GM11168 (cell line): ENCODE results near the gene ANKRD44.

Source experiments
- in situ Hi-C: fragments of 300-500 bp; cut with MboI; formaldehyde crosslinking; loops from one replicate; pipeline ENCODE4 v1.12.0; 2022; ENCODE audit warnings: low sequenced_read_pairs; ENCODE audit not compliant: unreplicated experiment

ANKRD44 gene

DNA sequence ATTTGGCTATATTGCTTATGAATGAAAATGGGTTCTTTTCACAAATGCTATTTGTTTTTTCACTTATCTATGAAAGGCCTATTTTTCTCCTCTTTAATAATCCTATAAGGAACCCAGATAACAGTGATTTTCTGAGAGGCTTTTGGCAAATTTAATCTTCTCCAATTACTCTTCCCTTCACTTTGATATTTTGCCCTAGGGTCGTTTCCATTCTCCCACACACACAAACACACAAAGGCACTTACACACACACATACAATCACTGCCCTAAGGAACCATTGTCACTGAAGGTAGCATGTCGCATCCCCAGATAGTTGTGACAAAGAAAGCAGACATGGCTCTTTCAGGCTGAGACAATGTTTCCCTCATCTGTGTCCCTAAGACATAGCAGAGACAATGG is 213.9 kb downstream of the ANKRD44 start:
- in situ Hi-C loops = no loop called here

- in situ Hi-C loops = no loop called here
Measured at GRCh38 chr2:197092431-197092830, 218.1 kb downstream of the ANKRD44 start.

DNA sequence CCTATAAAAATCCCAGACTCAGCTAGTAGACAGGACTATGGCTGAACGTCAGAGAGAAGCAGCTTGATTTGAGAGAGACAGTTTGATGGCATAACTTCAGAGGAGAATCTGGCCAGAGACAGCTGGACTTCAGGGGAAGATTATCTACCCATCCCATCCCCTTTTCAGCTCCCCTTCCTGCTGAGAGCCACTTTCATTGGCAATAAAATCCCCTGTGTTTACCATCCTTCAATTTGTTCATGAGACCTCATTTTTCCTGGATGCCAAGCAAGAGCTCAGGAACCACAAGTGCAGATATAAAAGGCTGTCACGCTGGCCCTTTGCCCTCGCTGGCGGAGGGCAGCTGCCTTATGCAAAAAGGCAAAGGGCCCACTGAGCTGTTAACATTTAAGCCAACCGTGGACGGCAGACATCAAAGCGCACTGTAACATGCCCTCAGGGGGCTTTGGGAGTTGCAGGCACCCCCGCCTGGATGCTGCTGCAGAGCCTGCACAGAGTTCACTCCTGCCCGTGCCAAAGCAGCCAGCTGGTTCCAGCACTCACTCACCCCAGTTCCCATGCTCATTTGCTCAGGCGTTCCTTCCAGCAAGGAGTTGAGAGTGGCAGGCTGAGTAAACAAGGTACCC is 219.7 kb downstream of the ANKRD44 start:
- in situ Hi-C loops = no loop called here

- in situ Hi-C loops = no loop called here
Measured at GRCh38 chr2:197089655-197090054, 220.9 kb downstream of the ANKRD44 start.

GRCh38 chr2:197088694-197089093 is 221.9 kb downstream of the ANKRD44 start:
- in situ Hi-C loops = no loop called here

DNA sequence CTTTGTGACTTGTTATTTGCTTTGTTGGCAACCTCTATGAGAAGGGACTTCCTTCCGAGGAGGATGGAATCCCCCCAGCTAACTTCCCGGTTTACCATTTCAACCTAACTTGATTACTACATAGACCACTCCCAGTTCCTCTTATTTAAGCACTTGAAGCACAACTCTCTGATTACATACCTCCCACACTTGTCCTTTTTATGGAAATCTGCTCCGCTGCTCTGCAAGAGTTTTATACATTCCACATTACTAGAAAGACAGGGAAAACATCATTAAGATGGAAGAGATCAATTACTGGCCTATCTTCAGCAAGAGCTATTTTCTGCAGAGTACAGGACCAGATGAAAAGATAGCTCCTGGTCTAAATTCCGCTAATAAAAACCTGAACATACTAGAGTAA is 224.1 kb downstream of the ANKRD44 start:
- in situ Hi-C loops = no loop called here

- in situ Hi-C loops = no loop called here
Measured at GRCh38 chr2:197085665-197086064, 224.9 kb downstream of the ANKRD44 start.

DNA sequence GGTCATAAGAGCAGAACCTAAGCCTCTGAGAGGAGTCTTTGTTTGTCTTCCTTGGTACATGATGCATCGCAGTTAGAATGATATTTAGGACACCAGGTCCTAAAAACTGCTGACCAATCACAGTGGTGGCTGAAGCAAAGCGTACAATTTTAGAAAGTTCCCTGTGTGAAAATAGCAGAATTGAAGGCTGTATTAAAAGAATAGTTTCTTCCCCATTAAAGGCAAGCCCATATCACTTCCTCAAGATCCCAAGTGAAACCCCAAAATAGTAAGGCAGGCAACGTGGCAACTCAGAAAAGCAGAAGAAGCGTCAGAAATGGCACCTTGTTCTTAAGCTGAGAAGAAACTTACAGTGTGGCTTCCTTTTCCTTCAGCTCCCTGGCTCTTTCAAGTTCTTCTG is 229.3 kb downstream of the ANKRD44 start:
- in situ Hi-C loops = no loop called here

GRCh38 chr2:197080578-197081216 is 229.9 kb downstream of the ANKRD44 start:
- in situ Hi-C loops = no loop called here

- in situ Hi-C loops = no loop called here
Measured at GRCh38 chr2:197079832-197080555, 230.6 kb downstream of the ANKRD44 start.

GRCh38 chr2:197079414-197079813 is 231.2 kb downstream of the ANKRD44 start:
- in situ Hi-C loops = no loop called here

DNA sequence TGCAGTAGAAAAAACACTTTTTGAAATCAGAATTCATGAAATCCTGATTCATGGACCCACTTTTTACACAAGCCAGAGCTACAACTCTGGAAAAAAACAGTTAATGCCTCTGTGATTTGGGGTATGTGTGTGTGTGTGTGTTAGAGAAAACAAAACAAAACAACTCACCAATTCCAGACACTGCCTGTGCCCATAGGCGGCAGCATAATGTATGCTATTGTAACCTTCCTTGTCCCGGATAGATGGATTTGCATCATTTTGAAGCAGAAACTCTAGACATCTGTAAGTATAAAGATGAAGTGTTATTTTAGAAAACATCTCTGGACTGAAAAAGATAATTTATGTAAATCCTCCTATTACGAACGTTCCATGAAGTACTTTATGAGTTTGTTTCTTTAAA is 232.0 kb downstream of the ANKRD44 start:
- in situ Hi-C loops = no loop called here

DNA sequence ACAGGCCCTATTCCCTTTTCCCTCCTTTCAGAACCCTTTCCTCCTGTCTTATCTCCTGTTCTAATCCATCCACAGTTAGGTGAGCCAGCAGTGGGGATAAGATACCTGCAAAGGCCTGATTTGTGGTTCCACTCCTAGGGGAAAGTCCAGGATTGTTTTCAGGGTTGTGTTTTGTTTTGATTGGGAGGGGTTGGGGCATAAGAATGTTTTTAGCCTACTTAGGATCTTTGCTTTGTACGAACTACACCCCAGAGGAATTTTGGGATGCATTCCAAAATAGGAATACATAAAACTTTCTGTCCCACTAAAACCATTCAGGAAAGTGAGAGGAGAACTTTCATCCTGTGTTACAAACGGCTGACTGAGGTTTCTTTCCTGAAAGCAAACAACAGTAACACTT is 233.2 kb downstream of the ANKRD44 start:
- in situ Hi-C loops = no loop called here

- in situ Hi-C loops = no loop called here
Measured at GRCh38 chr2:197076652-197077051, 233.9 kb downstream of the ANKRD44 start.

- in situ Hi-C loops = no loop called here
Measured at GRCh38 chr2:197075754-197076337, 234.7 kb downstream of the ANKRD44 start.

- in situ Hi-C loops = no loop called here
Measured at GRCh38 chr2:197075281-197075680, 235.3 kb downstream of the ANKRD44 start.

DNA sequence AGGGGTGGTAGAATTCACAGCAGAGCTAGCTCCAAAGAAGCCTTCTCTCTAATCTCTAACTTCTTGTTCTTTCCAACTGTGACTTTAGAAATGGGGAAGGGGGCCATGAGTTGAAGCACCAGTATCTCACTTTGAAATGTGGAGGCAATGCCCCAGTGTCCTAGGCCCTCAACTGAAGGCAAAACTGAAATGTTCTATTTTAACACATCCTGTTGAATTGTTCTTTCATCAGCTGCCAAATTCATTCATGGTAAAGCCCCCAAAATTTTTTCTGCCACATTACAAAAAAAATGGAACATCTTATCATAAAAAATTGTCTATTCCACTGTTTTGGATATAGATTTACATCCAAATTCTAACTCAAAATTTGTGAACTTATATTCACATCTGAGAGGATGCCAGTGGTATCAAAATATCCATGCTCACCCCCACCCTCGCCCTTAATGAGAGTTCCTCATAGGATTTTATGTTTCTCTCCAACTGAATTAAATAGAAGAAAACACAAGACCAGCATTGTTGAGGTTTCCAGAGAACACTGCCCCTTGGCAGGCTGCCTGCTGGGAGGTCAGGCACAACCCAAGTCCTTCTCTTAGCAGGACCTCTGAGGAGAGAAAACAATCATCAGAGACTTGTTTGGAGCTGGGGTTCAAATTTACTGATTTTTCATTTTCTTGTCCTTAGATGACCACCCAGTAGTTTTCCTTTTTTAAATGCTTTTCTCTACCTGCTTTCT is 236.7 kb downstream of the ANKRD44 start:
- in situ Hi-C loops = no loop called here

DNA sequence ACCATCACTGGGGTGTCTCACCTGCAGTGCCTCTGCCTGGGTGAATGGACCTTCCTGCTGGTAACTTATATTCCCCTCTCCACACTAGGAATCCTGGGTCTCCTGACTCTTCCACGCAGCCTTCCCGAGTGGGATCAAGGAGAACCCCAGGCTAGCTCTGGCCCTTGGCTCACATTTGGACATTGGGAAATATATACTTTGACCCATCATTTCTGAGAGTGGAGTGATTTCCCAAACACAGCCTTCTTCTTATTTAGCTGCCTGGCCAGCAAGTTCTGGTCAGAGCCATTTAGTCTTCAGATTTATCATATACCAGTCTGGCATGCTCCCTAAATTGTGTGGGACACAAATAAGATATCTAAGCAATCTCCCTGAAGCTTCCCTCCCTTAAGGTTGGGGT is 237.3 kb downstream of the ANKRD44 start:
- in situ Hi-C loops = no loop called here

DNA sequence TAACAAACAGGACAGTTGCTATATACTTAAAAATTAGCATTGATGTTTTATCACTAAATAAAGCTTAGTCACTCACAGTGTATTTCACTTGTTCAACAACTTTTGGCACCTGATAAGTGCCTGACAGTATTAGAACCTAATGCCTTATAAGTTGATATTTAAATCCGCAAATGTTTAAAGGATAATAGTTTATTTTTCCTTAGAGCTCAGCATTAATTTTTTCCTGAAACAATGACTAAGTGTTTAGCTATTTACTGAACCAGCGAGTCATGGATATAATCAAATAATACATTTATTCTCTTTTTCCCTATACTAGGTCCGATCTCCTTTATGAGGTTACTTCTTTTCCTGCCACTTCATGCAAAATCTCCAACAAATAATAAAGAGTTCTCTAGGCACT is 238.0 kb downstream of the ANKRD44 start:
- in situ Hi-C loops = no loop called here

DNA sequence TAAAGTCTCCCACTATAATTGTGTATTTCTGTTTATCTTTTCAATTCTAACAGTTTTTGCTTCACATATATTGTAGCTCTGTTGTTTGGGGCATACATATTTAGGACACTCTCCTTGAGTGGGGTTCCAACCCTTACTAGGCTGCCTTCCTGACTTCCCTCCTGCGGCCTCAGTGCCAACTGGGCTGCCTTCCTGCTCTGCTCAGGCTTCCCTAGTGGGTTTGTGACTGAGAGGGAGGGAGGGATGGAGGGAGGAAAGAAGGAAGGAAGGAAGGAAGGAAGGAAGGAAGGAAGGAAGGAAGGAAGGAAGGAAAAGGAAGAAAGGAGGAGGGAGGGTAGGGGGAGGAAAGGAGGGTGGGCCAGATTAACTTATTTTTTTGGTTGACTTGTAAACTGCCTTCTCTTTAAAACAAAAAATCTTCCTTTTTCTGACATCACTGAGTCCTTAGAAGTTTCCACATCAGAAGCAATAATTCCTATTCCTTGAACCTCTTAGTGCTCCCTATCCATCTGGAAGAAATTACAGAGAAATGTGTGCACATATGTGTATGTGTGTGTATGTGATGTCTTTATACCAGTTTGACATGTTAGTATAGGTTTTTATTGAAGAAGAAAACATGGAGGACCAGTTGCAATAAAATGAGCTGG is 238.7 kb downstream of the ANKRD44 start:
- in situ Hi-C loops = no loop called here
